Vagina (tissue), 2 donors: Measurements from ENCODE around the gene ARL10. TPM values are rescaled to one million over a fixed set of nuclear protein-coding genes. Genes with fewer than 3 reads are reported as not detected.
A peak's percentile ranks its signal among the peaks of the same experiment; 100 is the strongest.

ENCODE experiments used
- DNase-seq, 2 donors: peaks; one replicate each; pipeline ENCODE4 v3.0.0-alpha.2; 2017; ENCODE audit errors: extremely low spot score in 2 of 2
- H3K27ac ChIP-seq: fragments of 200-600 bp; sonication (generic); one replicate; pipeline ENCODE4 v1.5.1; 2019
- H3K27me3 ChIP-seq: fragments of 200-600 bp; sonication (generic); one replicate; pipeline ENCODE4 v1.5.1; 2019
- H3K36me3 ChIP-seq, 2 donors: fragments of 200-600 bp; sonication (generic); one replicate each; pipeline ENCODE4 v1.5.1; 2017 to 2019
- H3K4me1 ChIP-seq: fragments of 200-600 bp; sonication (generic); one replicate; pipeline ENCODE4 v1.5.1; 2019
- H3K4me3 ChIP-seq, 2 donors: fragments of 200-600 bp; sonication (generic); 1 replicate in 1 of 2; 2 replicates in 1 of 2; pipeline ENCODE4 v1.5.1; 2016 to 2019
- H3K9me3 ChIP-seq: fragments of 200-600 bp; sonication (generic); one replicate; pipeline ENCODE4 v1.5.1; 2019
- POLR2A ChIP-seq, 2 donors: fragments of 450-650 bp; IDR thresholded peaks; one replicate each; pipeline ENCODE4 v1.6.1; 2017; ENCODE audit warnings: antibody characterized with exemption in 2 of 2, mild to moderate bottlenecking in 2 of 2, moderate library complexity in 2 of 2
- POLR2AphosphoS5 ChIP-seq, 2 donors: sonication (generic); formaldehyde crosslinking; IDR thresholded peaks; one replicate each; pipeline ENCODE4 v1.9.0; 2017; ENCODE audit warnings: antibody characterized with exemption in 2 of 2, mild to moderate bottlenecking in 2 of 2, low read depth in 1 of 2; ENCODE audit not compliant: insufficient read depth in 1 of 2
- intact Hi-C: fragments of 100-400 bp; cut with DNase I; formaldehyde crosslinking; loops from one replicate; pipeline ENCODE4 v1.15.1; 2023
- microRNA counts, 2 donors: library from miRNA; unstranded; fragments of <30 nt; microRNA quantifications; one replicate each; lab custom pipeline; 2016 to 2017
- microRNA-seq: library from miRNA; unstranded; fragments of <30 nt; microRNA quantifications from one replicate; pipeline ENCODE4, GENCODE V29; 2017; ENCODE audit warnings: borderline number of aligned reads, borderline replicate concordance
- small RNA-seq: library from RNA; depleted of rRNA; stranded (forward); fragments of <200 nt; gene quantifications from one replicate; pipeline ENCODE3, GENCODE V24; 2016
- total RNA-seq: library from RNA; depleted of rRNA; stranded (reverse); fragments of >200 nt; gene quantifications from one replicate; pipeline ENCODE4 v1.2.3, GENCODE V29; 2016
- TF ChIP-seq, protein P1 (sequence below), 3 experiments: fragments of 450-650 bp in 2 of 3; fragments of 200-600 bp in 1 of 3; sonication (generic) in 1 of 3; IDR thresholded peaks; one replicate each; pipeline ENCODE4 v1.5.1; 2017 to 2019; ENCODE audit warnings: antibody characterized with exemption in 3 of 3, mild to moderate bottlenecking in 2 of 3, moderate library complexity in 2 of 3

The ARL10 gene
- total RNA-seq, 1 donor from 2014 or later, result 9.8 TPM

DNA sequence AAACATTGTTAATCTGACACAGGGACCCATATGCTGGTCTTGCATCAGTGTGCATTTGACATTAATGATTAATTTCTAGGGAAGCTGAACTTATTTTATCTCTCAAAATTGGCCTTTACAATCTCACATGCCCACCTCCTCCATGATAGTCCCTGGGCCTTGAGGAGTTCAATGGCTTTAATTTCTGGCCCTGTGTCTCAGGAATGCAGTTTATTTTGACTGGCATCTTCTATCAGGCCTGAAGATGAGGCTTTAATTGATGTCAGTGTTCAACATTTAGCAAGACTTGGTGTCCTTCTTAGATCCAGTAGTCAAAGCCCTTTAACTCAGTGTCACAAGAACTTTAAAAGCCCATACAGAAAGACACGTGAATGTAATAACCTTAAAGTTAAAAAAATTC is 61.6 kb downstream of the ARL10 start:
- intact Hi-C loops, result no loop called here
- H3K27ac ChIP-seq, result no peak overlapping the region
- H3K9me3 ChIP-seq, result no peaks in the 10 kb centered on the region
- H3K4me3 ChIP-seq, result no peak overlapping the region
- TF ChIP-seq POLR2AphosphoS5 (IDR thresholded peaks at IDR 0.05; ENCODE audit: insufficient read depth in 1 of 2, low read depth in 1 of 2), result no peak
- TF ChIP-seq, protein P1, sequence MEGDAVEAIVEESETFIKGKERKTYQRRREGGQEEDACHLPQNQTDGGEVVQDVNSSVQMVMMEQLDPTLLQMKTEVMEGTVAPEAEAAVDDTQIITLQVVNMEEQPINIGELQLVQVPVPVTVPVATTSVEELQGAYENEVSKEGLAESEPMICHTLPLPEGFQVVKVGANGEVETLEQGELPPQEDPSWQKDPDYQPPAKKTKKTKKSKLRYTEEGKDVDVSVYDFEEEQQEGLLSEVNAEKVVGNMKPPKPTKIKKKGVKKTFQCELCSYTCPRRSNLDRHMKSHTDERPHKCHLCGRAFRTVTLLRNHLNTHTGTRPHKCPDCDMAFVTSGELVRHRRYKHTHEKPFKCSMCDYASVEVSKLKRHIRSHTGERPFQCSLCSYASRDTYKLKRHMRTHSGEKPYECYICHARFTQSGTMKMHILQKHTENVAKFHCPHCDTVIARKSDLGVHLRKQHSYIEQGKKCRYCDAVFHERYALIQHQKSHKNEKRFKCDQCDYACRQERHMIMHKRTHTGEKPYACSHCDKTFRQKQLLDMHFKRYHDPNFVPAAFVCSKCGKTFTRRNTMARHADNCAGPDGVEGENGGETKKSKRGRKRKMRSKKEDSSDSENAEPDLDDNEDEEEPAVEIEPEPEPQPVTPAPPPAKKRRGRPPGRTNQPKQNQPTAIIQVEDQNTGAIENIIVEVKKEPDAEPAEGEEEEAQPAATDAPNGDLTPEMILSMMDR (IDR thresholded peaks at IDR 0.05), result no peak
- no peak for TF ChIP-seq POLR2A (IDR thresholded peaks at IDR 0.05)
- no peaks in the 10 kb centered on the region for H3K4me1 ChIP-seq
- no peaks in the 10 kb centered on the region for H3K36me3 ChIP-seq
- DNase-seq, result no peak
- H3K27me3 ChIP-seq, result no peaks in the 10 kb centered on the region

- no peak for DNase-seq
- TF ChIP-seq, protein P1 (IDR thresholded peaks at IDR 0.05), result no peak
- TF ChIP-seq POLR2AphosphoS5 (IDR thresholded peaks at IDR 0.05; ENCODE audit: insufficient read depth in 1 of 2, low read depth in 1 of 2) (no peak), POLR2A (IDR thresholded peaks at IDR 0.05) (no peak)
- Histone ChIP-seq H3K4me1 (no peaks in the 10 kb centered on the region), H3K9me3 (no peaks in the 10 kb centered on the region), H3K36me3 (no peaks in the 10 kb centered on the region), H3K27me3 (no peaks in the 10 kb centered on the region), H3K27ac (no peak overlapping the region), H3K4me3 (no peak overlapping the region)
- intact Hi-C loops, result no loop called here
Observed at GRCh38 chr5:176427971-176428370, 62.7 kb downstream of the ARL10 start.

- H3K9me3 ChIP-seq, result no peaks in the 10 kb centered on the region
- intact Hi-C loops, result no loop called here
- no peak for DNase-seq
- H3K27ac ChIP-seq, result no peak overlapping the region
- no peaks in the 10 kb centered on the region for H3K27me3 ChIP-seq
- no peaks in the 10 kb centered on the region for H3K36me3 ChIP-seq
- H3K4me1 ChIP-seq, result no peaks in the 10 kb centered on the region
- no peak overlapping the region for H3K4me3 ChIP-seq
- TF ChIP-seq POLR2AphosphoS5 (IDR thresholded peaks at IDR 0.05; ENCODE audit: insufficient read depth in 1 of 2, low read depth in 1 of 2) (no peak), POLR2A (IDR thresholded peaks at IDR 0.05) (no peak)
- TF ChIP-seq, protein P1 (IDR thresholded peaks at IDR 0.05), result no peak
Observed at GRCh38 chr5:176429972-176430371, 64.7 kb downstream of the ARL10 start.

MicroRNA genes within 50 kb of the gene (microRNA counts, 767-probe panel; counts per million panel counts)
- 238 to 261 counts per million in 2 donors for microRNA hsa-miR-1271-5p (lab: Ali Mortazavi, UCI)

Small RNA genes lying within 50 kb of the gene (microRNA-seq; reads per million reads assigned to microRNA genes)
- 8.6 reads per million, percentile 19 among the genes with 10 or more reads in this experiment for gene MIR1271

Small RNA genes lying within 50 kb of the gene (small RNA-seq; reads per million reads assigned to genes)
- 0.86 reads per million, percentile 8 among the genes with 10 or more reads in this experiment for gene MIR1271

Other genes starting within 250 kb of the ARL10 start
- 17.4 TPM for gene SIMC1, start 127.1 kb upstream of the ARL10 start, total RNA-seq
- gene KIAA1191, start 3.7 kb upstream of the ARL10 start, total RNA-seq, result 99.4 TPM
- 48.6 TPM for gene NOP16, start 23.1 kb downstream of the ARL10 start, total RNA-seq
- 124 TPM for gene HIGD2A, start 23.3 kb downstream of the ARL10 start, total RNA-seq
- gene CLTB, start 51.1 kb downstream of the ARL10 start, total RNA-seq, result 254 TPM
- 25.3 TPM for gene FAF2, start 82.9 kb downstream of the ARL10 start, total RNA-seq
- 24.6 TPM for gene RNF44, start 171.9 kb downstream of the ARL10 start, total RNA-seq
- gene CDHR2, start 183.9 kb downstream of the ARL10 start, total RNA-seq, result not detected
- 0.49 TPM for gene GPRIN1, start 244.7 kb downstream of the ARL10 start, total RNA-seq